ENCODE measurements around the gene ATRIP.

ATRIP gene

GRCh38 chr3:48408823-48409281, 37.7 kb upstream of the ATRIP start:
- DNase-seq (ENCODE audit: low spot score), result no peak
- H3K4ac ChIP-seq (ENCODE audit: low read length), result no peak overlapping the region
- no peak overlapping the region for H3K4me2 ChIP-seq (ENCODE audit: insufficient read depth, low read length, poor library complexity, severe bottlenecking)
- H3K23ac ChIP-seq (ENCODE audit: low read depth, low read length, poor library complexity), result peak overlapping the region; percentile 16
- no peaks in the 10 kb centered on the region for H3K27me3 ChIP-seq (ENCODE audit: control insufficient read depth in 3 of 3, insufficient read depth in 3 of 3, low read depth in 1 of 3, low read length in 3 of 3)
- H3K14ac ChIP-seq (ENCODE audit: low read length), result no peak overlapping the region
- H4K8ac ChIP-seq (ENCODE audit: low read depth, low read length), result no peak overlapping the region
- peaks cover 7% of the 10 kb centered on the region for H3K79me1 ChIP-seq (ENCODE audit: low read depth, low read length)
- H3K18ac ChIP-seq (ENCODE audit: low read length), result no peak overlapping the region
- no peak overlapping the region for H2BK5ac ChIP-seq (ENCODE audit: low read length)
- H4K91ac ChIP-seq (ENCODE audit: low read depth, low read length, poor library complexity), result no peak overlapping the region
- no peak overlapping the region for H2BK120ac ChIP-seq (ENCODE audit: low read depth, low read length)
- H3K4me3 ChIP-seq (ENCODE audit: low read length in 2 of 2), result no peak overlapping the region
- no peak overlapping the region for H2AK5ac ChIP-seq (ENCODE audit: low read depth, low read length)
- H3K4me1 ChIP-seq (ENCODE audit: control insufficient read depth in 2 of 2, insufficient read depth in 1 of 2, low read depth in 1 of 2, low read length in 2 of 2), result no peaks in the 10 kb centered on the region
- H2AFZ ChIP-seq (ENCODE audit: low read length), result no peak overlapping the region
- no peak overlapping the region for H2BK15ac ChIP-seq (ENCODE audit: low read length)
- H2BK12ac ChIP-seq (ENCODE audit: low read length), result no peak overlapping the region
- WGBS, 2 donors (ENCODE audit: extremely low coverage in 2 of 2, insufficient read length in 2 of 2, insufficient replicate concordance in 1 of 2), result no CpG with 5 or more reads among the region's 4 CpGs
- H3K36me3 ChIP-seq (replicated peaks in 1 of 2; ENCODE audit: control insufficient read depth in 2 of 2, insufficient read depth in 2 of 2, low read length in 2 of 2), result peaks cover 91 to 100% of the 10 kb centered on the region in 2 donors
- no peak overlapping the region for H3K27ac ChIP-seq (replicated peaks; ENCODE audit: low read length)
- peaks cover 0 to 1% of the 10 kb centered on the region in 2 donors for H3K9me3 ChIP-seq (replicated peaks in 1 of 2; ENCODE audit: control insufficient read depth in 2 of 2, insufficient read depth in 1 of 2, low read depth in 1 of 2, low read length in 2 of 2)
- H3K9ac ChIP-seq (ENCODE audit: low read depth, low read length, poor library complexity), result no peak overlapping the region

DNA sequence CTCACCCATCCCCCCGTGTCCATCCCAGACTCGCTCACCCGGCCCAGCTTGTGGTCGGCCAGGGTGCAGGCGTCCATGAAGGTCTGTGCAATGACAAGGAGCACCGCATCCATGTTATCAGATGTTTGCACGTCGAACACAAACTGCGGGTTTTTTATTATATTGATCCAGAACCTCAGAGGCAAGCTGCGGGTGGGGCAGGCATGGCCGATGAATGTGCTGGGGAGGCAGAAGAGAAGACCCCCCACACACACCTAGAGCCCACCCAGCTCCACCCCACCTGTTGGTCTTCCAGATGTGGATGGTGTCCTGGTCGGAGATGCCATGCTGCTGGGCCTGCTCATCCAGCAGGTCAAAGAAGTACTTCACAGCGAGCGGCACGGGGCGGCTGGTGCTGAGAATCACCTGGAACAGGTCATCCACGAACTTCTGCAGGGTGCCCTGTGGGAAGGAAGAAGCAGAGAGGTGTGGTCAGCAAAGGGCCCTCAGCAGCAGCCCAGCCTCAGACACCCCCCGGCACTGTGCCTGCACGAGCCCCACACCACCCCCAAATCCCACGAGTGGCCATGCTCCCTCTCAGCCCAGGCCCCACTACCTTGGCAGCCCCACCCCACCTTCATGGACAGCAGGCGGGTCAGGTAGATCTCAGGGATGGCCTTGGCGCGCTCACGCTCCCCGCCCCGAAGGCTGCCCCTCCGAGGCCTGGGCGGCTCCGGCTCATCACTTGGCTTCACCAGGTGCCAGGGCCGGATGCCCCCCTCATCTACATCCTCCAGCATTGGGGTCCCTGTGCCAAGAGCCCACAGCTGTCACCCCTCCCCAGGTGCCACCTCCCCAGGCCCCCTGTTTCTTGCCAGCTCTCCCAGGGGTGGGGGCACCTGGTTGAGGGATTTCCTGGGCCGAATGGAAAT, 37.0 kb upstream of the ATRIP start:
- Histone ChIP-seq H3K23ac (ENCODE audit: low read depth, low read length, poor library complexity) (peak overlapping the region; percentile 56), H4K91ac (ENCODE audit: low read depth, low read length, poor library complexity) (no peak overlapping the region), H3K9me3 (replicated peaks in 1 of 2; ENCODE audit: control insufficient read depth in 2 of 2, insufficient read depth in 1 of 2, low read depth in 1 of 2, low read length in 2 of 2) (peaks cover 0 to 1% of the 10 kb centered on the region in 2 donors), H3K4me2 (ENCODE audit: insufficient read depth, low read length, poor library complexity, severe bottlenecking) (no peak overlapping the region), H3K4ac (ENCODE audit: low read length) (no peak overlapping the region), H3K18ac (ENCODE audit: low read length) (no peak overlapping the region), H4K8ac (ENCODE audit: low read depth, low read length) (no peak overlapping the region), H3K36me3 (replicated peaks in 1 of 2; ENCODE audit: control insufficient read depth in 2 of 2, insufficient read depth in 2 of 2, low read length in 2 of 2) (peaks cover 91 to 100% of the 10 kb centered on the region in 2 donors), H2AFZ (ENCODE audit: low read length) (no peak overlapping the region), H2BK12ac (ENCODE audit: low read length) (no peak overlapping the region), H2BK15ac (ENCODE audit: low read length) (no peak overlapping the region), H3K79me1 (ENCODE audit: low read depth, low read length) (peaks cover 7% of the 10 kb centered on the region), H2BK5ac (ENCODE audit: low read length) (peak overlapping the region; percentile 56), H3K14ac (ENCODE audit: low read length) (no peak overlapping the region), H3K9ac (ENCODE audit: low read depth, low read length, poor library complexity) (peak overlapping the region; percentile 36), H3K4me1 (ENCODE audit: control insufficient read depth in 2 of 2, insufficient read depth in 1 of 2, low read depth in 1 of 2, low read length in 2 of 2) (no peaks in the 10 kb centered on the region), H3K27ac (replicated peaks; ENCODE audit: low read length) (no peak overlapping the region), H2AK5ac (ENCODE audit: low read depth, low read length) (no peak overlapping the region), H2BK120ac (ENCODE audit: low read depth, low read length) (no peak overlapping the region), H3K4me3 (ENCODE audit: low read length in 2 of 2) (no peak overlapping the region), H3K27me3 (ENCODE audit: control insufficient read depth in 3 of 3, insufficient read depth in 3 of 3, low read depth in 1 of 3, low read length in 3 of 3) (no peaks in the 10 kb centered on the region)
- DNase-seq (ENCODE audit: low spot score), result no peak
- WGBS, 2 donors (ENCODE audit: extremely low coverage in 2 of 2, insufficient read length in 2 of 2, insufficient replicate concordance in 1 of 2), result no CpG with 5 or more reads among the region's 31 CpGs

DNA sequence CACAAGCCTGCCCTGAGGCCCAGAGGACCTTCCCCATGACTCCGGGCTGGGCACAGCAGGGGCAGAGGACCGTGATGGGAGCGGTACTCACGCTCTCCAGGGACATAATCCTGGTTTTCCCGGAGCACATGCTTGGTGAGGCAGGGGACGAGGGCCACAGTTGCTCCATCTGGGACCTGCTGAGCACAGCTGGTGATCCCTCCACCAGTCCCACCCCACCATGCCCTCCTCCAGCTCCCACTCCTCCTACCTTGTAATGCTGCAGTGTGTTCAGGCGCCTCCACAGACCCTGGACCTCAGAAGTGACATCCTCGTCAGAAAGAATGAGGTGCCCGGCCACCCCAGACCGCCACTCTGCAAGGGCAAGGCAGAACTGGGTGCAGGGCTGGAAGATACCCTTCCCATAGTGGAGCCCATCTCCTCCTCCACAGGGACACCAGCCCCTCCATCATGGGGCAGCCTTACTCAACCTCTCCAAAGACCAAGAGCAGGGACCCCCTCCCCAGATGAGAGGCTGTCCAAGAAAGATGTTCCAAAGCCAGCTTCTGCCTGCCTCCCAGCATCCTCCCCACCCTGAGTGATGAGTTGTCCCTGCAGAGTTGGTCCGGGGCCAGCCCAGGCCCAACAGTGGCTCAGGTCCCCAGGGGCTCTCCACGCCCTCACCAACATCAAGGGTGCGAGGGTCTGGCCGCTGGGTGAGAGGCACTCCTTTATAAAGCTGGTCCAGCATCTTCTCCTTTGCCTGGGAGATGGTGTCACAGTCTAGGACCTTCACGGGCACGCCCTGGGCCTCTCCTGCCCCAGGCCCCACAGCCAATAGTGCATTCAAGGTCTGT, 36.1 kb upstream of the ATRIP start:
- no peak overlapping the region for H2BK5ac ChIP-seq (ENCODE audit: low read length)
- H3K4me1 ChIP-seq (ENCODE audit: control insufficient read depth in 2 of 2, insufficient read depth in 1 of 2, low read depth in 1 of 2, low read length in 2 of 2), result no peaks in the 10 kb centered on the region
- DNase-seq (ENCODE audit: low spot score), result no peak
- WGBS, 2 donors (ENCODE audit: extremely low coverage in 2 of 2, insufficient read length in 2 of 2, insufficient replicate concordance in 1 of 2), result no CpG with 5 or more reads among the region's 16 CpGs
- H3K18ac ChIP-seq (ENCODE audit: low read length), result no peak overlapping the region
- H4K8ac ChIP-seq (ENCODE audit: low read depth, low read length), result no peak overlapping the region
- H2AK5ac ChIP-seq (ENCODE audit: low read depth, low read length), result no peak overlapping the region
- H3K23ac ChIP-seq (ENCODE audit: low read depth, low read length, poor library complexity), result no peak overlapping the region
- no peak overlapping the region for H3K27ac ChIP-seq (replicated peaks; ENCODE audit: low read length)
- H3K36me3 ChIP-seq (replicated peaks in 1 of 2; ENCODE audit: control insufficient read depth in 2 of 2, insufficient read depth in 2 of 2, low read length in 2 of 2), result peaks cover 91 to 100% of the 10 kb centered on the region in 2 donors
- peak overlapping the region in 1 of 2 donors; percentile 19 for H3K4me3 ChIP-seq (ENCODE audit: low read length in 2 of 2)
- H3K27me3 ChIP-seq (ENCODE audit: control insufficient read depth in 3 of 3, insufficient read depth in 3 of 3, low read depth in 1 of 3, low read length in 3 of 3), result no peaks in the 10 kb centered on the region
- no peak overlapping the region for H3K4ac ChIP-seq (ENCODE audit: low read length)
- no peaks in the 10 kb centered on the region for H3K9me3 ChIP-seq (replicated peaks in 1 of 2; ENCODE audit: control insufficient read depth in 2 of 2, insufficient read depth in 1 of 2, low read depth in 1 of 2, low read length in 2 of 2)
- H3K4me2 ChIP-seq (ENCODE audit: insufficient read depth, low read length, poor library complexity, severe bottlenecking), result no peak overlapping the region
- no peak overlapping the region for H2BK15ac ChIP-seq (ENCODE audit: low read length)
- H3K14ac ChIP-seq (ENCODE audit: low read length), result no peak overlapping the region
- H2BK120ac ChIP-seq (ENCODE audit: low read depth, low read length), result no peak overlapping the region
- no peak overlapping the region for H2AFZ ChIP-seq (ENCODE audit: low read length)
- H3K79me1 ChIP-seq (ENCODE audit: low read depth, low read length), result peaks cover 13% of the 10 kb centered on the region
- H4K91ac ChIP-seq (ENCODE audit: low read depth, low read length, poor library complexity), result no peak overlapping the region
- H2BK12ac ChIP-seq (ENCODE audit: low read length), result no peak overlapping the region
- H3K9ac ChIP-seq (ENCODE audit: low read depth, low read length, poor library complexity), result peak overlapping the region; percentile 15
